GM23248 (cell line): ENCODE results near the gene THBS1. TPM values are rescaled to one million over a fixed set of nuclear protein-coding genes. Genes with fewer than 3 reads are reported as not detected.
A peak's percentile ranks its signal among the peaks of the same experiment; 100 is the strongest.

ENCODE experiments used
- DNase-seq: peaks from one replicate; pipeline ENCODE4 v3.0.0-alpha.2; 2015
- H2AFZ ChIP-seq: fragments of 200-600 bp; sonication (generic); 2 replicates; pipeline ENCODE4 v1.6.1; 2016; ENCODE audit warnings: antibody characterized with exemption
- H3F3A ChIP-seq: fragments of 200-600 bp; sonication (generic); 2 replicates; pipeline ENCODE4 v1.6.1; 2016; ENCODE audit warnings: mild to moderate bottlenecking, antibody characterized with exemption, mixed run types; ENCODE audit not compliant: insufficient read depth
- H3K27ac ChIP-seq: fragments of 200-600 bp; sonication (generic); 2 replicates; pipeline ENCODE4 v1.5.1; 2016; ENCODE audit warnings: mild to moderate bottlenecking
- H3K27me3 ChIP-seq: fragments of 200-600 bp; sonication (generic); replicated peaks from 2 replicates; pipeline ENCODE4 v1.6.1; 2016; ENCODE audit warnings: mild to moderate bottlenecking; ENCODE audit not compliant: insufficient read depth
- H3K36me3 ChIP-seq: fragments of 200-600 bp; sonication (generic); 2 replicates; pipeline ENCODE4 v1.6.1; 2016; ENCODE audit warnings: low read depth, mild to moderate bottlenecking
- H3K4me1 ChIP-seq: fragments of 200-600 bp; sonication (generic); 2 replicates; pipeline ENCODE4 v1.6.1; 2016; ENCODE audit warnings: mild to moderate bottlenecking; ENCODE audit not compliant: insufficient read depth
- H3K4me2 ChIP-seq: fragments of 200-600 bp; sonication (generic); one replicate; pipeline ENCODE4 v1.6.1; 2016; ENCODE audit warnings: mild to moderate bottlenecking; ENCODE audit not compliant: unreplicated experiment
- H3K4me3 ChIP-seq: fragments of 200-600 bp; sonication (generic); 2 replicates; pipeline ENCODE4 v1.5.1; 2016; ENCODE audit warnings: mild to moderate bottlenecking
- H3K79me2 ChIP-seq: fragments of 200-600 bp; sonication (generic); 2 replicates; pipeline ENCODE4 v1.6.1; 2016; ENCODE audit warnings: mild to moderate bottlenecking; ENCODE audit not compliant: insufficient read depth
- H3K9ac ChIP-seq: fragments of 200-600 bp; sonication (generic); 2 replicates; pipeline ENCODE4 v1.6.1; 2016; ENCODE audit warnings: mild to moderate bottlenecking
- H3K9me2 ChIP-seq: fragments of 200-600 bp; sonication (generic); 2 replicates; pipeline ENCODE4 v1.6.1; 2016; ENCODE audit warnings: mixed run types, mild to moderate bottlenecking, moderate library complexity; ENCODE audit not compliant: insufficient read depth
- H3K9me3 ChIP-seq: fragments of 200-600 bp; sonication (generic); one replicate; pipeline ENCODE4 v1.6.1; 2017; ENCODE audit warnings: low read depth
- H4K20me1 ChIP-seq: fragments of 200-600 bp; sonication (generic); 2 replicates; pipeline ENCODE4 v1.6.0; 2016; ENCODE audit not compliant: insufficient read depth
- EZH2 ChIP-seq: fragments of 200-600 bp; sonication (generic); IDR thresholded peaks from 2 replicates; pipeline ENCODE4 v1.6.1; 2018; ENCODE audit warnings: antibody characterized with exemption, mild to moderate bottlenecking; ENCODE audit not compliant: insufficient read depth, poor library complexity, severe bottlenecking
- EZH2phosphoT487 ChIP-seq: fragments of 200-600 bp; sonication (generic); IDR thresholded peaks from 2 replicates; pipeline ENCODE4 v1.6.1; 2018; ENCODE audit warnings: antibody characterized with exemption, moderate library complexity, mild to moderate bottlenecking, low read depth; ENCODE audit not compliant: insufficient read depth
- WGBS, 2 experiments: methylation state at CpG; one replicate each; pipeline ENCODE4 v1.1.6; 2015 to 2017; ENCODE audit warnings: low lambda C conversion rate in 2 of 2, low coverage in 1 of 2; ENCODE audit errors: missing lambda C conversion rate in 2 of 2; 5-methylcytosine and 5-hydroxymethylcytosine counted together
- in situ Hi-C: fragments of 300-500 bp; cut with MboI; formaldehyde crosslinking; loops from 2 replicates; pipeline ENCODE4 v1.15.0; 2020
- polyA plus RNA-seq: library from polyadenylated mRNA; unstranded; fragments of >200 nt; fragmentation: Nextera tagmentation; extraction: Ambion mirVana; gene quantifications from 2 replicates; pipeline ENCODE4 v1.2.1, GENCODE V29; 2016
- total RNA-seq: library from RNA; depleted of rRNA; stranded (reverse); fragments of >200 nt; shearing (Covaris generic); gene quantifications from 2 replicates; pipeline ENCODE4 v1.2.3, GENCODE V29; 2014; rRNA removed

THBS1 gene
- total RNA-seq, result 7,697 and 8,549 TPM in 2 replicates
- 2,858 and 2,877 TPM in 2 replicates for polyA plus RNA-seq

- Histone ChIP-seq H3K4me1 (peaks cover 16% of the 10 kb centered on the region), H2AFZ (peak within 1 kb of the TSS; percentile 25; the same call in 1 of the 2 replicates), H3K4me2 (peak within 1 kb of the TSS; percentile 81), H3K9me2 (no peaks in the 10 kb centered on the region), H3K27ac (peak within 1 kb of the TSS; percentile 95), H3K9ac (peak within 1 kb of the TSS; percentile 89), H3F3A (peaks cover 60% of the 10 kb centered on the region), H3K36me3 (peaks cover 30% of the 10 kb centered on the region), H3K79me2 (peaks cover 15% of the 10 kb centered on the region; the same call in 1 of the 2 replicates), H3K9me3 (no peaks in the 10 kb centered on the region), H3K4me3 (peak within 1 kb of the TSS; percentile 74), H3K27me3 (no peaks in the 10 kb centered on the region), H4K20me1 (peaks cover 19% of the 10 kb centered on the region; the same call in 1 of the 2 replicates)
- peak; percentile 97 for DNase-seq
- TF ChIP-seq EZH2 (no peak), EZH2phosphoT487 (no peak)
- WGBS, 2 experiments, result 1% methylated on average over 57 to 73 of the region's 74 CpGs
- in situ Hi-C loops, result loop anchor here (5.0 kb wide), 1 partner anchor 408 kb away; no protein-coding TSS in a partner anchor
Observed at GRCh38 chr15:39580485-39581241, at the start of gene THBS1. Gene THBS1, plus strand, starts transcription at chr15:39581079. Its CDS starts 779 bp downstream, at chr15:39581858.

GRCh38 chr15:39534996-39535395 lies 45.9 kb upstream of the THBS1 start:
- Histone ChIP-seq H3K4me3 (no peak overlapping the region), H3K9me2 (no peaks in the 10 kb centered on the region), H3K36me3 (no peaks in the 10 kb centered on the region), H2AFZ (no peak overlapping the region), H3K4me1 (no peaks in the 10 kb centered on the region), H3K27ac (no peak overlapping the region), H3F3A (no peaks in the 10 kb centered on the region), H3K9ac (no peak overlapping the region), H4K20me1 (no peaks in the 10 kb centered on the region), H3K27me3 (no peaks in the 10 kb centered on the region), H3K4me2 (no peak overlapping the region), H3K9me3 (no peaks in the 10 kb centered on the region), H3K79me2 (no peaks in the 10 kb centered on the region)
- 88 to 91% methylated on average over 5 of the region's 5 CpGs for WGBS, 2 experiments
- TF ChIP-seq EZH2, result no peak
- no peak for TF ChIP-seq EZH2phosphoT487
- in situ Hi-C loops, result no loop called here
- no peak for DNase-seq

- Histone ChIP-seq H3K4me1 (no peaks in the 10 kb centered on the region), H3K36me3 (no peaks in the 10 kb centered on the region), H3K4me3 (no peak overlapping the region), H3K4me2 (no peak overlapping the region), H3K9me3 (no peaks in the 10 kb centered on the region), H3K27me3 (no peaks in the 10 kb centered on the region), H3K27ac (no peak overlapping the region), H3F3A (no peaks in the 10 kb centered on the region), H2AFZ (no peak overlapping the region), H3K79me2 (no peaks in the 10 kb centered on the region), H3K9me2 (no peaks in the 10 kb centered on the region), H3K9ac (no peak overlapping the region), H4K20me1 (no peaks in the 10 kb centered on the region)
- in situ Hi-C loops, result no loop called here
- no peak for TF ChIP-seq EZH2
- TF ChIP-seq EZH2phosphoT487, result no peak
- 89 to 94% methylated on average over 10 of the region's 10 CpGs for WGBS, 2 experiments
- no peak for DNase-seq
Observed at GRCh38 chr15:39535466-39535865, 45.4 kb upstream of the THBS1 start.

GRCh38 chr15:39538936-39539335 lies 41.9 kb upstream of the THBS1 start:
- Histone ChIP-seq H3K4me2 (no peak overlapping the region), H3K27ac (no peak overlapping the region), H2AFZ (no peak overlapping the region), H3K4me3 (no peak overlapping the region), H3F3A (no peaks in the 10 kb centered on the region), H3K27me3 (no peaks in the 10 kb centered on the region), H3K36me3 (no peaks in the 10 kb centered on the region), H3K9me2 (no peaks in the 10 kb centered on the region), H3K4me1 (no peaks in the 10 kb centered on the region), H4K20me1 (no peaks in the 10 kb centered on the region), H3K9me3 (no peaks in the 10 kb centered on the region), H3K79me2 (no peaks in the 10 kb centered on the region), H3K9ac (no peak overlapping the region)
- in situ Hi-C loops, result no loop called here
- 88 to 89% methylated on average over 3 of the region's 3 CpGs for WGBS, 2 experiments
- TF ChIP-seq EZH2phosphoT487, result no peak
- no peak for DNase-seq
